Keratinocyte (primary cell): ENCODE data around the gene SLCO3A1. TPM values are rescaled to one million over a fixed set of nuclear protein-coding genes. Genes with fewer than 3 reads are reported as not detected.

Source experiments
- DNase-seq: peaks from one replicate; pipeline ENCODE4 v3.0.0-alpha.2; 2011; ENCODE audit warnings: low read depth, missing footprints, low spot score
- FAIRE-seq: peaks from 2 replicates; lab custom pipeline; 2011; peaks lifted over from hg19 to GRCh38; lab: Jason Lieb, UNC
- H2AFZ ChIP-seq: 2 replicates; pipeline ENCODE4 v1.6.0; 2012; ENCODE audit warnings: low read length, control low read depth, inconsistent platforms; ENCODE audit not compliant: control insufficient read depth
- H3K27ac ChIP-seq: 2 replicates; pipeline ENCODE4 v1.5.1; 2011; ENCODE audit warnings: low read length; ENCODE audit not compliant: control insufficient read depth, insufficient read depth
- H3K27me3 ChIP-seq: 3 replicates; pipeline ENCODE4 v1.6.0; 2011; ENCODE audit warnings: low read length; ENCODE audit not compliant: control insufficient read depth, insufficient read depth; ENCODE audit errors: extremely low read depth
- H3K36me3 ChIP-seq, 2 experiments: 2 replicates in 1 of 2; 3 replicates in 1 of 2; pipeline ENCODE4 v1.5.1; 2011; ENCODE audit warnings: low read length in 2 of 2, mild to moderate bottlenecking in 1 of 2; ENCODE audit not compliant: control insufficient read depth in 2 of 2, insufficient read depth in 2 of 2; ENCODE audit errors: extremely low read depth in 1 of 2
- H3K4me1 ChIP-seq: 3 replicates; pipeline ENCODE4 v1.5.1; 2011; ENCODE audit warnings: low read length; ENCODE audit not compliant: control insufficient read depth, insufficient read depth; ENCODE audit errors: extremely low read depth
- H3K4me2 ChIP-seq: 3 replicates; pipeline ENCODE4 v1.6.0; 2011; ENCODE audit warnings: low read depth, low read length; ENCODE audit not compliant: control insufficient read depth, insufficient read depth; ENCODE audit errors: extremely low read depth
- H3K4me3 ChIP-seq, 3 experiments: fragments of 200-600 bp in 1 of 3; sonication (generic) in 1 of 3; 2 replicates in 2 of 3; 3 replicates in 1 of 3; pipeline ENCODE4 v1.5.1; 2011 to 2016; ENCODE audit warnings: low read length in 3 of 3, mild to moderate bottlenecking in 3 of 3, control low read depth in 2 of 3, inconsistent platforms in 1 of 3, low read depth in 1 of 3, mixed read lengths in 1 of 3, mixed run types in 1 of 3, moderate library complexity in 1 of 3; ENCODE audit not compliant: control insufficient read depth in 2 of 3, insufficient read depth in 2 of 3; ENCODE audit errors: extremely low read depth in 1 of 3
- H3K79me2 ChIP-seq: 2 replicates; pipeline ENCODE4 v1.6.0; 2012; ENCODE audit warnings: low read length; ENCODE audit not compliant: control insufficient read depth, insufficient read depth
- H3K9ac ChIP-seq: 3 replicates; pipeline ENCODE4 v1.6.0; 2011; ENCODE audit warnings: low read length; ENCODE audit not compliant: control insufficient read depth, insufficient read depth; ENCODE audit errors: extremely low read depth
- H3K9me1 ChIP-seq: 3 replicates; pipeline ENCODE4 v1.6.0; 2011; ENCODE audit warnings: low read length; ENCODE audit not compliant: control insufficient read depth, insufficient read depth; ENCODE audit errors: extremely low read depth
- H3K9me3 ChIP-seq: 2 replicates; pipeline ENCODE4 v1.5.1; 2012; ENCODE audit warnings: low read depth, low read length; ENCODE audit not compliant: control insufficient read depth
- H4K20me1 ChIP-seq: 3 replicates; pipeline ENCODE4 v1.6.0; 2011; ENCODE audit warnings: low read length; ENCODE audit not compliant: control insufficient read depth, insufficient read depth; ENCODE audit errors: extremely low read depth
- EZH2 ChIP-seq: IDR thresholded peaks from one replicate; pipeline ENCODE4 v1.6.1; 2012; ENCODE audit warnings: inconsistent platforms, mild to moderate bottlenecking, low read length, moderate library complexity
- dilution Hi-C: fragments of 300-500 bp; cut with MboI; formaldehyde crosslinking; loops from one replicate; pipeline ENCODE4 v1.7.0; 2020; ENCODE audit warnings: low sequenced_read_pairs; ENCODE audit not compliant: extremely low pct_ligation_motif_present
- polyA plus RNA-seq, 5 experiments: library from polyadenylated mRNA; depleted of rRNA in 3 of 5; stranded (reverse) in 3 of 5; stranded (forward) in 1 of 5; unstranded in 1 of 5; fragments of >200 nt; gene quantifications; 1 replicate in 1 of 5; 2 replicates in 3 of 5; 3 replicates in 1 of 5; pipeline versions ENCODE4 v1.2.1 to v1.2.3, GENCODE V29; 2011 to 2012; ENCODE audit warnings: missing spikeins in 2 of 5, low read depth in 1 of 5, low replicate concordance in 1 of 5
- TF ChIP-seq, protein P1 (sequence below), 3 experiments: IDR thresholded peaks in 1 of 3; conservative IDR thresholded peaks in 1 of 3; optimal IDR thresholded peaks in 1 of 3; 2 replicates in 2 of 3; 3 replicates in 1 of 3; pipeline versions ENCODE3 to v1.5.1; 2011; ENCODE audit warnings: low read length in 3 of 3, mild to moderate bottlenecking in 3 of 3, moderate library complexity in 2 of 3, control low read depth in 1 of 3, inconsistent platforms in 1 of 3; ENCODE audit not compliant: insufficient read depth in 2 of 3; ENCODE audit errors: extremely low read depth in 1 of 3

Gene SLCO3A1
- polyA plus RNA-seq, 1 donor (not counting 4 experiments of a cell fraction or from before 2014, with no cell fraction given) = 21.3 TPM

- Histone ChIP-seq H3K27ac (peak overlapping the region; percentile 70), H3K36me3 (peaks cover 0 to 3% of the 10 kb centered on the region in 2 experiments), H2AFZ (peak overlapping the region; percentile 85), H3K9me1 (no peaks in the 10 kb centered on the region), H3K79me2 (peaks cover 15% of the 10 kb centered on the region), H3K9me3 (no peaks in the 10 kb centered on the region), H3K27me3 (no peaks in the 10 kb centered on the region), H3K4me1 (peaks cover 16% of the 10 kb centered on the region), H3K9ac (no peak overlapping the region), H3K4me2 (peak overlapping the region; percentile 59), H4K20me1 (no peaks in the 10 kb centered on the region), H3K4me3 (no peak overlapping the region)
- no peak for TF ChIP-seq EZH2
- TF ChIP-seq, protein P1, sequence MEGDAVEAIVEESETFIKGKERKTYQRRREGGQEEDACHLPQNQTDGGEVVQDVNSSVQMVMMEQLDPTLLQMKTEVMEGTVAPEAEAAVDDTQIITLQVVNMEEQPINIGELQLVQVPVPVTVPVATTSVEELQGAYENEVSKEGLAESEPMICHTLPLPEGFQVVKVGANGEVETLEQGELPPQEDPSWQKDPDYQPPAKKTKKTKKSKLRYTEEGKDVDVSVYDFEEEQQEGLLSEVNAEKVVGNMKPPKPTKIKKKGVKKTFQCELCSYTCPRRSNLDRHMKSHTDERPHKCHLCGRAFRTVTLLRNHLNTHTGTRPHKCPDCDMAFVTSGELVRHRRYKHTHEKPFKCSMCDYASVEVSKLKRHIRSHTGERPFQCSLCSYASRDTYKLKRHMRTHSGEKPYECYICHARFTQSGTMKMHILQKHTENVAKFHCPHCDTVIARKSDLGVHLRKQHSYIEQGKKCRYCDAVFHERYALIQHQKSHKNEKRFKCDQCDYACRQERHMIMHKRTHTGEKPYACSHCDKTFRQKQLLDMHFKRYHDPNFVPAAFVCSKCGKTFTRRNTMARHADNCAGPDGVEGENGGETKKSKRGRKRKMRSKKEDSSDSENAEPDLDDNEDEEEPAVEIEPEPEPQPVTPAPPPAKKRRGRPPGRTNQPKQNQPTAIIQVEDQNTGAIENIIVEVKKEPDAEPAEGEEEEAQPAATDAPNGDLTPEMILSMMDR (optimal IDR thresholded peaks at IDR 0.05 in 1 of 3, IDR thresholded peaks at IDR 0.05 in 1 of 3, conservative IDR thresholded peaks at IDR 0.05 in 1 of 3; ENCODE audit: extremely low read depth in 1 of 3, insufficient read depth in 2 of 3, low read length in 3 of 3) = no peak
- DNase-seq (peak; percentile 56), FAIRE-seq (peak; percentile 95)
- dilution Hi-C loops = no loop called here
Observed at GRCh38 chr15:91908391-91908790, 54.9 kb downstream of the SLCO3A1 start.

DNA sequence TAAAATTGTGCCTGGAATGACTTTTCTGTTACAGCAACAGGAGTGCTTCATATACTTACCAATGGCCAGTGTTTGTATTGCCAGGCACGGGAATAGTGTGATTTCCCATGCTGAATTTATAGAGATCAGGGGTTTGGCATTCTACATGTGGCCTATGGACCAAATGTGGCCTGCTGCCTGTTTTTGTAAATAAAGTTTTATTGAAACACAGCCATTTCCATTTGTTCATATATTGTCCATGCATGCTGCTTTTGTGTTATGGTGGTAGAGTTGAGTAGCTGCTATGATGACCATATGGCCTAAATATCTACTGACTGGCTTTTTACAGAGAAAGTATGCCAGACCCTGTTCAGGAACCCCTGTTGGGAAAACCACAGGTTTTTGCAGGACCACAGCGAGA, 55.6 kb downstream of the SLCO3A1 start:
- H3K27ac ChIP-seq = no peak overlapping the region
- H3K4me2 ChIP-seq = no peak overlapping the region
- H3K4me3 ChIP-seq = no peak overlapping the region
- H3K9me3 ChIP-seq = no peaks in the 10 kb centered on the region
- no peaks in the 10 kb centered on the region for H3K27me3 ChIP-seq
- TF ChIP-seq, protein P1 (optimal IDR thresholded peaks at IDR 0.05 in 1 of 3, IDR thresholded peaks at IDR 0.05 in 1 of 3, conservative IDR thresholded peaks at IDR 0.05 in 1 of 3; ENCODE audit: extremely low read depth in 1 of 3, insufficient read depth in 2 of 3, low read length in 3 of 3) = no peak
- no peak for TF ChIP-seq EZH2
- no peak overlapping the region for H3K9ac ChIP-seq
- dilution Hi-C loops = no loop called here
- peaks cover 16% of the 10 kb centered on the region for H3K4me1 ChIP-seq
- DNase-seq (no peak), FAIRE-seq (no peak)
- no peak overlapping the region for H2AFZ ChIP-seq
- peaks cover 16% of the 10 kb centered on the region for H3K79me2 ChIP-seq
- H4K20me1 ChIP-seq = no peaks in the 10 kb centered on the region
- H3K36me3 ChIP-seq = peaks cover 0 to 2% of the 10 kb centered on the region in 2 experiments
- H3K9me1 ChIP-seq = no peaks in the 10 kb centered on the region
